ENCODE data around the gene ANTXR2. TPM values are rescaled to one million over a fixed set of nuclear protein-coding genes. Genes with fewer than 3 reads are reported as not detected.

ANTXR2 gene
- total and polyA plus RNA-seq, 12 donors = 9.9 to 68.4 (median 49.2) TPM

DNA sequence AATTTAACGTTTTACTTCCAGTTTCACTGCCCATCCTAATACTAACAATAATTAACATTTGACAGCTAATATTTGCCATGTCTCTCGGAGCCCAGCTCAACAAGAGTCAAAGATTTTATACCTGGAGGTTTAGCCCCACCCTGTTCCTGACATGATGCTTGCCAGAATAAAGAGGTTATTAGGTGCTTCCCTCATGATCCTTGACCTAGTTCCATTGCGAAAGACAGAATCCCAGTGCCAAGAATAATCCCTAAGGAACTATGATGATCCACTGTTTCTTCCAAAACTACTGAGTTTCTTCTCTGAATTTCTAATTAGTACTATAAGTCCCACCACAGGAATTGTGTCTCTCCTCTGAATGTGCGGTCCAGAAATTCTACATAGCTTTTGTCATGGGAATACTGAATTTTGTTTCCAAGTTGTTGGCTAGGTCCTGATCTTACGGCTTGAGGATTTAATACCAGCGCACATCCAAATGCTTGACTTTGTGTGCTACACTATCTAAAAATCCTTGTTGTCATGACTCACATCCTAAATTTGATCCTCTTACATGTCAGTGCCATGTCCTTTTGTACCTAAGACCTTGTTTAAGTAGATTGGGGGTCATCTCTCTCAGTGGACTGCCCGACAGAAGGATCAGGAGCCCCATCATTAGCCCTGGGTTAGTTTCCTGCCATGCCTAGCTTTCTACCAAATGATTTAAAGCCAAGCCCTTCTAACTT lies 23.1 kb downstream of the ANTXR2 start:
- intact Hi-C loops (cut with DNase I) = no loop called here
- Histone ChIP-seq H3K4me3 (no peak overlapping the region), H3K4me1 (peaks cover 0 to 51% (median 21%) of the 10 kb centered on the region in 9 donors), H3K36me3 (peaks cover 0 to 63% (median 5%) of the 10 kb centered on the region in 9 donors), H3K27me3 (no peaks in the 10 kb centered on the region), H3K27ac (no peak overlapping the region), H3K9me3 (no peaks in the 10 kb centered on the region)
- no peak for DNase-seq
- ATAC-seq = peak in 5 of 8 donors; percentile 22 to 65 (median 39)
- 73% methylated on average over 7 of the region's 7 CpGs for WGBS, 2 donors
- TF ChIP-seq CTCF (IDR thresholded peaks at IDR 0.05) = no peak

- peaks cover 0 to 49% (median 24%) of the 10 kb centered on the region in 9 donors for H3K4me1 ChIP-seq
- intact Hi-C loops (cut with DNase I) = no loop called here
- ATAC-seq (no peak), DNase-seq (no peak)
- peaks cover 0 to 58% (median 0%) of the 10 kb centered on the region in 9 donors for H3K36me3 ChIP-seq
- H3K27me3 ChIP-seq = no peaks in the 10 kb centered on the region
- no peak overlapping the region for H3K4me3 ChIP-seq
- no peaks in the 10 kb centered on the region for H3K9me3 ChIP-seq
- TF ChIP-seq CTCF (IDR thresholded peaks at IDR 0.05) = no peak
- no peak overlapping the region for H3K27ac ChIP-seq
Observed at GRCh38 chr4:80049402-80049801, 23.6 kb downstream of the ANTXR2 start.

DNA sequence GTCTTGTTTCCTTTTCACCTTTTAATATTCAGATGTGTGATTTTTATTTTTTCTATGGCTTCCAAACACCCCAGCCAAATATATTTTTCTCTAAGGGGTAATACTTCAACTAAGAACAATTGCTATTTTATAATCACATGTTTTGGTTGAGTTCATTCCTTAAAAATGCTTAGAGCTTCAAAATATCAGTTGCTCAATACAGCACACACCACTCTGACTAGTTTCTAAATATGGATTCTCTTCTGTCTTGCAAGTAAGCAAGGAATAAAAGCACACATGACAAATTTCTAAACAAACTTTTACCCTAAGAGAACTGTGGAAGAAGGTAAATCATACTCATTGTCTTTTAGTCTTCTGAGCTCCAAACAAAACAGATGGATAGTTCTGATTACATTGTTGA lies 27.2 kb downstream of the ANTXR2 start:
- Histone ChIP-seq H3K27ac (peak overlapping the region in 2 of 10 donors; percentile 8 to 10), H3K4me1 (peaks cover 0 to 46% (median 32%) of the 10 kb centered on the region in 9 donors), H3K27me3 (no peaks in the 10 kb centered on the region), H3K4me3 (no peak overlapping the region), H3K36me3 (peaks cover 0 to 28% (median 0%) of the 10 kb centered on the region in 9 donors), H3K9me3 (no peaks in the 10 kb centered on the region)
- ATAC-seq (peak in 5 of 8 donors; percentile 34 to 66 (median 50)), DNase-seq (no peak)
- no peak for TF ChIP-seq CTCF (IDR thresholded peaks at IDR 0.05)
- intact Hi-C loops (cut with DNase I) = no loop called here

GRCh38 chr4:80043541-80043940 lies 29.5 kb downstream of the ANTXR2 start:
- TF ChIP-seq CTCF (IDR thresholded peaks at IDR 0.05) = no peak

More at GRCh38 chr4:80043541-80043940, 29.5 kb downstream of the ANTXR2 start:
- intact Hi-C loops (cut with DNase I) = no loop called here
- H3K27ac ChIP-seq = peak overlapping the region in 5 of 10 donors; percentile 4 to 61 (median 39)
- ATAC-seq (peak; percentile 22 to 87 (median 73)), DNase-seq (no peak)
- H3K27me3 ChIP-seq = no peaks in the 10 kb centered on the region
- peaks cover 0 to 39% (median 23%) of the 10 kb centered on the region in 9 donors for H3K4me1 ChIP-seq
- peaks cover 0 to 31% (median 0%) of the 10 kb centered on the region in 9 donors for H3K36me3 ChIP-seq
- H3K9me3 ChIP-seq = peaks cover 0 to 4% (median 0%) of the 10 kb centered on the region in 11 donors
- peak overlapping the region in 1 of 10 donors; percentile 13 for H3K4me3 ChIP-seq
- 26 to 44% methylated on average over 3 of the region's 3 CpGs for WGBS, 2 donors

All from heart right ventricle (tissue), 16 donors.